ENCODE results near the gene FNBP1.

DNA sequence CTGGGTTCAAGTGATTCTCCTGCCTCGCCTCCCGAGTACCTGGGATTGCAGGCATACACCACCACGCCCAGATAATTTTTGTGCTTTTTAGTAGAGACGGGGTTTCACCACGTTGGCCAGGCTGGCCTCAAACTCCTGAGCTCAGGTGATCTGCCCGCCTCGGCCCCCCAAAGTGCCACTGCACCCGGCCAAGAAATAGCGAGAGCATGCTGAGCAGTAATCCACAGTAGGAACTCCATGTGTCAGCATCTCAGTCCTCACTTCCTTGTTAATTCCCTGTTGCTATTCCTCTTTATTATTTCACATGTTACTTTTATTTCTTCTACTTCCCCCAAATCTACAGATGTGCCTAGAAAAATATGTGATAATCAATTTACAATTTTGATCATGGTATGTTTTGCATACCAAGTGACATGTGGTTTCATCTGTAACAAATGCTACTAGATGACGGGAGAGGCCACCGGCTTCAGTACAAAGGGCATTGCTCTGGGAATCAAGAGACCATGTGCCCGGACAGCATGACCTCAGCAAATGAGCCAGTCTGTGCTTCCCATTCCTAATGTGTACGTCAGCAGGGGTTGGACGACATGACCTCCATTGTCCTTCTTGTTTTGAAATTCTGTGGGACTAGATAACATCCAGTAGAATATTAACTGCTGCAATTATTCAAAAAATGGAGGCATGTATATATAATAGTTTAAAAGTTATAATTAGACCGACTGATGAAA is 61.6 kb downstream of the FNBP1 start:
- TF ChIP-seq, protein P1, sequence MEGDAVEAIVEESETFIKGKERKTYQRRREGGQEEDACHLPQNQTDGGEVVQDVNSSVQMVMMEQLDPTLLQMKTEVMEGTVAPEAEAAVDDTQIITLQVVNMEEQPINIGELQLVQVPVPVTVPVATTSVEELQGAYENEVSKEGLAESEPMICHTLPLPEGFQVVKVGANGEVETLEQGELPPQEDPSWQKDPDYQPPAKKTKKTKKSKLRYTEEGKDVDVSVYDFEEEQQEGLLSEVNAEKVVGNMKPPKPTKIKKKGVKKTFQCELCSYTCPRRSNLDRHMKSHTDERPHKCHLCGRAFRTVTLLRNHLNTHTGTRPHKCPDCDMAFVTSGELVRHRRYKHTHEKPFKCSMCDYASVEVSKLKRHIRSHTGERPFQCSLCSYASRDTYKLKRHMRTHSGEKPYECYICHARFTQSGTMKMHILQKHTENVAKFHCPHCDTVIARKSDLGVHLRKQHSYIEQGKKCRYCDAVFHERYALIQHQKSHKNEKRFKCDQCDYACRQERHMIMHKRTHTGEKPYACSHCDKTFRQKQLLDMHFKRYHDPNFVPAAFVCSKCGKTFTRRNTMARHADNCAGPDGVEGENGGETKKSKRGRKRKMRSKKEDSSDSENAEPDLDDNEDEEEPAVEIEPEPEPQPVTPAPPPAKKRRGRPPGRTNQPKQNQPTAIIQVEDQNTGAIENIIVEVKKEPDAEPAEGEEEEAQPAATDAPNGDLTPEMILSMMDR (IDR thresholded peaks at IDR 0.05): no peak
- TF ChIP-seq POLR2AphosphoS5 (IDR thresholded peaks at IDR 0.05; ENCODE audit: low read depth, low read length) (no peak), TCF7L2 (IDR thresholded peaks at IDR 0.05; ENCODE audit: low read depth, low read length) (no peak)
- TF ChIP-seq, protein P2, sequence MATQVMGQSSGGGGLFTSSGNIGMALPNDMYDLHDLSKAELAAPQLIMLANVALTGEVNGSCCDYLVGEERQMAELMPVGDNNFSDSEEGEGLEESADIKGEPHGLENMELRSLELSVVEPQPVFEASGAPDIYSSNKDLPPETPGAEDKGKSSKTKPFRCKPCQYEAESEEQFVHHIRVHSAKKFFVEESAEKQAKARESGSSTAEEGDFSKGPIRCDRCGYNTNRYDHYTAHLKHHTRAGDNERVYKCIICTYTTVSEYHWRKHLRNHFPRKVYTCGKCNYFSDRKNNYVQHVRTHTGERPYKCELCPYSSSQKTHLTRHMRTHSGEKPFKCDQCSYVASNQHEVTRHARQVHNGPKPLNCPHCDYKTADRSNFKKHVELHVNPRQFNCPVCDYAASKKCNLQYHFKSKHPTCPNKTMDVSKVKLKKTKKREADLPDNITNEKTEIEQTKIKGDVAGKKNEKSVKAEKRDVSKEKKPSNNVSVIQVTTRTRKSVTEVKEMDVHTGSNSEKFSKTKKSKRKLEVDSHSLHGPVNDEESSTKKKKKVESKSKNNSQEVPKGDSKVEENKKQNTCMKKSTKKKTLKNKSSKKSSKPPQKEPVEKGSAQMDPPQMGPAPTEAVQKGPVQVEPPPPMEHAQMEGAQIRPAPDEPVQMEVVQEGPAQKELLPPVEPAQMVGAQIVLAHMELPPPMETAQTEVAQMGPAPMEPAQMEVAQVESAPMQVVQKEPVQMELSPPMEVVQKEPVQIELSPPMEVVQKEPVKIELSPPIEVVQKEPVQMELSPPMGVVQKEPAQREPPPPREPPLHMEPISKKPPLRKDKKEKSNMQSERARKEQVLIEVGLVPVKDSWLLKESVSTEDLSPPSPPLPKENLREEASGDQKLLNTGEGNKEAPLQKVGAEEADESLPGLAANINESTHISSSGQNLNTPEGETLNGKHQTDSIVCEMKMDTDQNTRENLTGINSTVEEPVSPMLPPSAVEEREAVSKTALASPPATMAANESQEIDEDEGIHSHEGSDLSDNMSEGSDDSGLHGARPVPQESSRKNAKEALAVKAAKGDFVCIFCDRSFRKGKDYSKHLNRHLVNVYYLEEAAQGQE (IDR thresholded peaks at IDR 0.05; ENCODE audit: insufficient read depth in 1 of 2, low read depth in 2 of 2, low read length in 1 of 2): no peak
